Mucosa of stomach (tissue), 1 donor: ENCODE results near the gene C1orf226.
A peak's percentile ranks its signal among the peaks of the same experiment; 100 is the strongest.

Experiments used
- H3K27me3 ChIP-seq: one replicate; pipeline ENCODE4 v1.7.0; 2013; ENCODE audit warnings: mild to moderate bottlenecking, low read length; ENCODE audit not compliant: control insufficient read depth, insufficient read depth
- H3K36me3 ChIP-seq: one replicate; pipeline ENCODE4 v1.7.0; 2013; ENCODE audit warnings: low read length; ENCODE audit not compliant: control insufficient read depth, insufficient read depth
- H3K4me1 ChIP-seq: one replicate; pipeline ENCODE4 v1.7.0; 2013; ENCODE audit warnings: mild to moderate bottlenecking, low read length; ENCODE audit not compliant: control insufficient read depth, insufficient read depth
- H3K4me3 ChIP-seq: one replicate; pipeline ENCODE4 v1.7.0; 2013; ENCODE audit warnings: low read length
- H3K9ac ChIP-seq: one replicate; pipeline ENCODE4 v1.7.0; 2013; ENCODE audit warnings: mild to moderate bottlenecking, low read length, moderate library complexity
- H3K9me3 ChIP-seq: one replicate; pipeline ENCODE4 v1.7.0; 2013; ENCODE audit warnings: mild to moderate bottlenecking, low read length, moderate library complexity; ENCODE audit not compliant: control insufficient read depth
- donor health status: Pancreatic carcinoma.

The C1orf226 gene

GRCh38 chr1:162380061-162380846 is 1.3 kb upstream of the C1orf226 start:
- no peaks in the 10 kb centered on the region for H3K9me3 ChIP-seq
- H3K4me3 ChIP-seq, result no peak overlapping the region
- no peaks in the 10 kb centered on the region for H3K27me3 ChIP-seq
- H3K9ac ChIP-seq, result no peak overlapping the region
- H3K4me1 ChIP-seq, result peaks cover 29% of the 10 kb centered on the region
- no peaks in the 10 kb centered on the region for H3K36me3 ChIP-seq

- Histone ChIP-seq H3K4me3 (peak overlapping the region; percentile 28), H3K9ac (peak overlapping the region; percentile 71), H3K9me3 (no peaks in the 10 kb centered on the region), H3K4me1 (peaks cover 29% of the 10 kb centered on the region), H3K27me3 (no peaks in the 10 kb centered on the region), H3K36me3 (no peaks in the 10 kb centered on the region)
These were observed 618 bp downstream of the C1orf226 start for GRCh38 chr1:162381941-162382750.

DNA sequence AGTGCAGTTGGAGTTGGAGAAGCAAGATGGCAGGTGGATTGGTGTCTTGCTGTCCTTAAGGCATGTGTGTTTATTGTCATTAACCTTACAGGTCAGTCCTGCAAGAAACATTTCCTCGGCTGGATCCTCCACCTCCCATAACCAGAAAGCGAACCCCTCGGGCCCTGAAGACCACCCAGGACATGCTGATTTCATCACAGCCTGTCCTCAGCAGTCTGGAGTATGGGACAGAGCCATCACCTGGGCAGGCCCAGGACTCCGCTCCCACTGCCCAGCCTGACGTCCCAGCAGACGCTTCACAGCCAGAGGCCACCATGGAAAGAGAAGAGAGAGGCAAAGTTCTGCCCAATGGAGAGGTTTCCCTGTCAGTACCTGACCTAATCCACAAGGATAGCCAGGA is 1.6 kb downstream of the C1orf226 start:
- no peaks in the 10 kb centered on the region for H3K27me3 ChIP-seq
- H3K9me3 ChIP-seq, result no peaks in the 10 kb centered on the region
- no peak overlapping the region for H3K9ac ChIP-seq
- H3K4me1 ChIP-seq, result peaks cover 29% of the 10 kb centered on the region
- no peak overlapping the region for H3K4me3 ChIP-seq
- no peaks in the 10 kb centered on the region for H3K36me3 ChIP-seq

DNA sequence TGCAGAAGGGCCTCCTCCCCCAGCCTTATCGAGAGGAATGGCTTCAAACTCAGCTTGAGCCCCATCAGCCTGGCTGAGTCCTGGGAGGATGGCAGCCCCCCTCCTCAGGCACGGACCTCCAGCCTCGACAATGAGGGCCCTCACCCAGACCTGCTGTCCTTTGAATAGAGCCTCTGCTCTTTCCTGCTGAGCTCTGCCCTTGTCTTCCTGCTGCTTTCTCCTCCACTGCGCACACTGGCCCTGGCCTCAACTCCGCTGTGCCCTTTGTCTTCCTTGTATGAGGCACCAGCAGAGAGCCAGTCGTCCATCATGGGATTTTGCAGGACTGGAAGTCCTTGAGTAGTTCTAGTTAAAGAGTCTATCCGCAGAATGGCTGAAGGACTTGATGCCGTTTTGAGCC is 2.0 kb downstream of the C1orf226 start:
- Histone ChIP-seq H3K36me3 (no peaks in the 10 kb centered on the region), H3K27me3 (no peaks in the 10 kb centered on the region), H3K9ac (no peak overlapping the region), H3K9me3 (no peaks in the 10 kb centered on the region), H3K4me1 (peaks cover 29% of the 10 kb centered on the region), H3K4me3 (no peak overlapping the region)

DNA sequence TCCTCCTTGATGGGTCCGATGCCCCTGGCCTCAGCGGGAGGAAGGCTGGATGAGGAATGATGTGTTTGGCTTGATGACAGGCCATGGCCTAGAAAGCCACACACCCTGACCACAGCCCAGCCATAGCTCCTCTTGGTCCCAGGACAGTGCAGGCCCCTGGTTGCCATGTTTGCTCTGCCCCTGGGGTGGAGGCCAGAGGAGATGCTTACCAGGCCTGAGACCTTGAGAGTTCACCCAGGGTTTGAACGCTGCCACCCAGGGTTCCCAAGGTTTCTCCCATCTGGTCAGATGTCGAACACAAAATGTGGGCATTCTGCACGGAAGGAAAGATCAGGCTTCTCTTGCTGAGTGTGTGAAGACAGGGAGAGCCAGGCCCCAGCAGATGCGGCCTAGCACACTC is 2.6 kb downstream of the C1orf226 start:
- Histone ChIP-seq H3K4me3 (no peak overlapping the region), H3K36me3 (no peaks in the 10 kb centered on the region), H3K27me3 (no peaks in the 10 kb centered on the region), H3K9ac (no peak overlapping the region), H3K9me3 (no peaks in the 10 kb centered on the region), H3K4me1 (peaks cover 35% of the 10 kb centered on the region)

DNA sequence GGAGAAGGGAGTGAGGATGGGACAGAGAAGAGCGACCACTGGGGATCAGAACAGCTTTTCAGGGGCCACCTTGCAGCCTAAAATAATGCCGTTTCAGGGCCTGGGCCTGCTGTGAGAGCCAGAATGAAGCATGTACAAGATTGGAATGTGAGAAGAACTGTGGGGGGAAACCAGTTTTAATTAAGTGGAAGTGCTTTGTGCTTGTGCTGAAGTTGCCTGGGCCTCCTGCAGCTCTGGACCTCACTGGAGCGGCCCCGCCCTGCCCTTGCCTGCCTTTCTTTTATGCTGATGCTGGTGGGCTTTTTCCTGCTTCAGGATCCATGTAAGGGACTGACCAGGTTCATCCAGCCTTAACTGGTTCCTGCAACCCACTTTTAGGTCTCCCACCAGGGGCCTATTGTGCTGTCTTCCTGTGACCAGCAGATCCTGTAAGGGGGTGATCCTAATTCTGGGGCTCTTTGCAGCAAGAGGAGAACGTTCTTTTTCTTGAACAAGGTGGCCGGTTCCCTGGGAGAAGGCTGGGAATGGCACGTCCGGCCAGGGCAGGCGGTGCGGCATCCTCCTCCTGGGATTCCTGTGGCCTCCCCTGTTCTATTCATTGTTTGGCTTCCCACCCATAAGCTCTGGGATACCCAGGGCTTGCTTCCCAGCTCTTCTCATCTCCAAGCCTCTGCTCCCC is 3.2 kb downstream of the C1orf226 start:
- no peaks in the 10 kb centered on the region for H3K27me3 ChIP-seq
- no peaks in the 10 kb centered on the region for H3K9me3 ChIP-seq
- H3K4me1 ChIP-seq, result peaks cover 38% of the 10 kb centered on the region
- no peaks in the 10 kb centered on the region for H3K36me3 ChIP-seq
- H3K9ac ChIP-seq, result no peak overlapping the region
- no peak overlapping the region for H3K4me3 ChIP-seq

- H3K4me3 ChIP-seq, result no peak overlapping the region
- H3K4me1 ChIP-seq, result peaks cover 36% of the 10 kb centered on the region
- H3K36me3 ChIP-seq, result no peaks in the 10 kb centered on the region
- H3K9me3 ChIP-seq, result no peaks in the 10 kb centered on the region
- H3K27me3 ChIP-seq, result no peaks in the 10 kb centered on the region
- H3K9ac ChIP-seq, result no peak overlapping the region
These were observed 3.7 kb downstream of the C1orf226 start for GRCh38 chr1:162385280-162385623.

DNA sequence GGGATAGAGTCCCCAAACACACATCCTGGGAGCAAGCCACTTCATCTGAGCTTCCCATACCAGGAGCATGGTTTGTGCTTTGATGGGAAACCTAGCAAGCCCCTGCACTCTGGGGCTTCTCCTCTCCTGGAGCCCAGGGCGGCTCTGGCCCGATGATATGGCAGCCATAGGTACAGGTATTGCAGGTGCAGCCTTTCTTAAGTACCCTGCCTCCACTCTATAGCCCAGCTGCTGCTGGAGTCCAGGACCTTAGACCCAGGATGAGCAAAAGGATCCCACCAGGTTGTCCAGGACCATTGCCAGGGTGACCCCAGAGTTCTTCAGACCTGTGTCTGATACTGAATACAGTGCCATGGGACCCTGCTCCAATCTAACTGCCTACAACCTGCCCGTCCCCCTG is 4.2 kb downstream of the C1orf226 start:
- H3K4me1 ChIP-seq, result peaks cover 35% of the 10 kb centered on the region
- no peaks in the 10 kb centered on the region for H3K36me3 ChIP-seq
- H3K9me3 ChIP-seq, result no peaks in the 10 kb centered on the region
- no peak overlapping the region for H3K4me3 ChIP-seq
- H3K9ac ChIP-seq, result no peak overlapping the region
- H3K27me3 ChIP-seq, result no peaks in the 10 kb centered on the region

DNA sequence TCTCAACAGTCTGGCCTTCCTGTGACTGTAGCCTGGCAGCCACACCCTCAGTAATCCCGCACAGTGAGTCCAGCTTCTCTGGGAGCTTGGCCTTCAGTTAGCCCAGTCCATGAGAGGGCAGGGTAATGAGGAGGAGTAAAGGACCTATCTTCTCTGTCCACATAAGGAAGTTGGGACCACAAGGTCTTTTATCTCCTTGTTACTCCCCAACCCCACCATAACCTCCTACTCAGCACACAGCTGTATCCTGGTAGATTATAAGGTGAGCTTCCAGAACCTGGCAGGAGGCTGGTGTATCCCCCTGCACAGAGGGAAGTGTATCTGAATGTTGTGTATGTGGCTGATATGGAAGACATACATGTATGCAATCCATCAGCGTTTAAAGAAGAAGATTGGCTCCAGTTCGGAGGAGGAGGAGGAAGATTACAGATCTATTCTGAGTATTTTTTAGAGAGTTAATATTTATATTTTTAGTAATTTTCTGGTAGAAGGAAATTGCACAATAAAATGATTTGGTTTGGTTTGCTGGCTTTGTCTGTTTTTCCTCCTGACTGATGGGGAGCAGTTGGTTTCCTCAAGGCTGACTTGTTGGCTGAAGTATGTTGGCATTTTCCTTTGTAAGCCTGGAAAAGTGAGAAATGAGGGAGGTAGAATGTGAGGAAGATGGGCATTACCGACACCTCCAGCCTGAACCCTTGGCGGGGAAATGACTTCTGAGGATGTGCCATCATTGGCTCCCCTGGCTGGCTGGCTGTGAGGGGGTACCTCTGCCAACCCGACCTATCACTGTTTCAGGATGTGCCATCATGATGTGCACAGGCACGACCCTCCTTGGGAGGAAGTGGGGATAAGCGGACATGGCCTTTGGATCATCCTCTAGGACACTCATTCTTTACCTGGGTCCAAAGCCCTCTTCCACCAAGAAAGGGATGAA is 5.0 kb downstream of the C1orf226 start:
- Histone ChIP-seq H3K4me1 (peaks cover 36% of the 10 kb centered on the region), H3K27me3 (no peaks in the 10 kb centered on the region), H3K4me3 (no peak overlapping the region), H3K36me3 (no peaks in the 10 kb centered on the region), H3K9ac (no peak overlapping the region), H3K9me3 (no peaks in the 10 kb centered on the region)

DNA sequence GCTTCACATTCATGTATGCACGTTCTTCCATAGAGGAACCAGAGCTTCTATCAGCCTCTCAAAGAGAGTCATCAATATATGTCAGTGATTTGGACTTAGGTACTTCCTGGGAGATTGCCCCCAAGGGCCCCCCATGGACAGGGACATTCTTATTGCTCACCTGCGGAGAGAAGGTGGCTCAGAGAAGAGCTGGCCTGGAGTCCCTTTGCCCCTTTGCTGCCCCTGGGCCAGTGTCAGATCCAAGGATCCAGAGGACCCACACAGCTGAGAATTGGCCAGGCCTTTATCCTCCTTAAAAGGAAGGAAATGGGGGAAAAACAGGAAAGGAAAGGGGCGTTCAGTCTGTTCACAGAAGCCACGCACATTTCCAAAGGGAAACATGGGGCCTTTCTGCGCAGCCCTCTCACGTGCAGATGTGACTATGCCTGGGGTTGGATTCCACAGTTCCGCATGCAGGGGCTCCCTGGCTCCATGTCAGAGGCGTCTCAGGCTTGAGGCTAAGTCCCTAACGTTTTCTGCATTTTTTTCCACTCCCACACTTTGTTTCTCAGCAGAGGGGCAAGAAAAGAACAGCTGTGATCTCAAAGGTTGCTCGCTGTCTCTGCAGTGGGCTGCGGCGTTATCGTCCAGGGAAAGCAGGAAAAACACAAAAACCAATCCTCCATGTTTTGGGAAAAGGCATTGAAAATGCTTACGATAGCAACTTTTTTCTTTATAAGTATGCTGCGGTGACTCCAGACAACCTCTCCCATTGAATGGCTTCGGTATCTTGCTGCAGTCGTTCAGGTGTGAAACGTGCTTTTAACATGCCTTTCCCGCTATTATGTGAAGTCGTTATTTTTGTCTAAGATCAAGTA is 5.9 kb downstream of the C1orf226 start:
- Histone ChIP-seq H3K4me1 (peaks cover 31% of the 10 kb centered on the region), H3K36me3 (no peaks in the 10 kb centered on the region), H3K9me3 (no peaks in the 10 kb centered on the region), H3K27me3 (no peaks in the 10 kb centered on the region), H3K9ac (no peak overlapping the region), H3K4me3 (no peak overlapping the region)

DNA sequence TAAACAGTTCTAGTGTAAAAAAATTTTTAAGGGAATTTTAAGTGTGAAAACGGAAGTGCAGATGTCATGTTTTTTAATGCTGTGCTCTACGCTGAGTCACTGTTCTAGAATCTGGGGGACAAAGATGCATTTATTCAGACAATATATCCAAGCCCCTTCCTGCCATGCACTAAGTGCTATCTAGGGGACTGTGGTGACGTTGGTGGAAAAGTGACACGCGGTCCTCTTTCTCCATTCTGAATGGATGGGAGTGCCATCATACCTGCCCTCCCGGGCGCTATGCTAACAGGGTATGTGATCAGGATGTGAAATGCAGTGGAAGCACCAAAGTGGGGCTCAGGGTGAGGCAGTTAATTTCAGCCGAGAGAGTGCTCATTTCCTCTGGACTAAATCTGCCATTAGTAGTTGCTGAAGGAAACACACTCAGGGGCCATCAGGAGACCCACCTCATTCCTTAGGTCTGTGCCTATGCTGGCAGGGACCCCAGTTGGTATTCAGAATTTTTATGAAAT is 6.6 kb downstream of the C1orf226 start:
- Histone ChIP-seq H3K36me3 (no peaks in the 10 kb centered on the region), H3K4me3 (no peak overlapping the region), H3K9me3 (no peaks in the 10 kb centered on the region), H3K4me1 (peaks cover 27% of the 10 kb centered on the region), H3K9ac (no peak overlapping the region), H3K27me3 (no peaks in the 10 kb centered on the region)
